Mammary epithelial cell (primary cell): ENCODE results near the gene ABL1.

Experiments
- CTCF ChIP-seq, 2 donors: IDR thresholded peaks in 1 of 2; conservative IDR thresholded peaks in 1 of 2; 2 replicates each; pipeline ENCODE4 v1.5.1; 2011 to 2012; ENCODE audit warnings: inconsistent platforms in 2 of 2, low read length in 2 of 2, mild to moderate bottlenecking in 2 of 2, control low read depth in 1 of 2, low read depth in 1 of 2; ENCODE audit not compliant: insufficient read depth in 1 of 2; ENCODE audit errors: extremely low read depth in 1 of 2
- EZH2 ChIP-seq: IDR thresholded peaks from 2 replicates; pipeline ENCODE4 v1.6.1; 2012; ENCODE audit warnings: low read length, inconsistent platforms, borderline replicate concordance

GRCh38 chr9:130843049-130843908 is 8.2 kb downstream of the ABL1 start:
- TF ChIP-seq CTCF (conservative IDR thresholded peaks at IDR 0.05 in 1 of 2, IDR thresholded peaks at IDR 0.05 in 1 of 2; ENCODE audit: extremely low read depth in 1 of 2, insufficient read depth in 1 of 2, low read depth in 1 of 2, low read length in 2 of 2) = no peak
- no peak for TF ChIP-seq EZH2
